HG03175 (cell line): ENCODE measurements around the gene EXT2.

ENCODE experiments used
- ATAC-seq: cut with Tn5 transposase; IDR thresholded peaks from one replicate; pipeline ENCODE4 v1.9.1; 2021; ENCODE audit warnings: mild to moderate bottlenecking, moderate library complexity; ENCODE audit not compliant: unreplicated experiment

The EXT2 gene

DNA sequence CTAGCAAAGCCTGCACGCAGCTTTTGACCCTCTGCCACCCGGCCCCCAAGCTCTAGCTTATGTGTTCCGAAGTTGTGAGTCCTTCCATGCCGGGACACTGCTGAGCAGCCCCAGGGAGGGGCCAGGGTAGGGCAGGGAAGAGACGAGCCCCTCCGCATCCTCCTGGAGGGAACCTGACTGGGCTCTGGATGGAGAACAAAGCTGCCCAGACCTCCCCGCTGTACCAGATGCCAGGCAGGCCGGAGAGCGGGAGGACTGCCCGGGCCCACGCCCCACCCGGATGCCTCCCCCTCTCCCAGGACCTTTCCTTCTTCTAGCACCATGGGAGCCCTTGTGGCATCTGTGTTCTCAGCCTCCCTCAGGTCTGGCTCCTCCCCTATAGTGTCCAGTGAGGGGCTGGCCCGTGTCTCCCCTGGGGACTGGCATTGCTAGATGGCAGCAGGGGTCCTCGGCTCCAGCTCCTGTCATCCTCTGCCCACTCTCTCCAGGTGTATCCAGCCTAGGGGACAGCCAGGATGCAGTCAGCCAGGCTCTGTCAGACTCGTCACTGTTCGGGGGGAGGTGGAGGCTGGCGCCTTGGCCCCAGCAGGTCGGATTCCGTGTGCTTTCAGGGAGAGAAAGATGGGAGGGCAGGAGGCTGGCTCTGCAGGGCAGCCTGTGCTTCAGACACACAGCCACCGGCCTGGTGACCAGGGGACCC lies 168.4 kb downstream of the EXT2 start:
- ATAC-seq, result no peak

GRCh38 chr11:44264438-44264749 lies 168.9 kb downstream of the EXT2 start:
- ATAC-seq, result no peak

DNA sequence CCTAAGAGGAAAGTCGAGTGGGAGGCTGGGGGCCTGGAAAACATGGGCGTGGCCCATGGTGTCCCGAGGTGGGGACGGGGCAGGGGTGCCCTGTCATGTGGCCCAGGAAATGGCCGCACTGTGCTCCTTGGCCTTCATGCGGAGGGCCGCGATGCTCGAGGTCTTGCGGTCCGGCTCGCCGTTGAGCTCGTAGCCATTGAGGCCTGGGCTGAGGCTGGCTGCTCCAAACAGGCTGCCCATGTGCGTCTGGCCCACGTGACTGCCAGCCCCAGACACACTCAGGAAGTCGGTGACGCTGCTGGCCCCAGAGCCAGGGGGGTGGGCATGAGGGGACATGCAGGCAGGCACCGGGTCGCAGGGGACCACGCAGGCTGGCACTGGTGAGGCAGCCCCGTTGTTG lies 169.3 kb downstream of the EXT2 start:
- no peak for ATAC-seq

GRCh38 chr11:44266056-44266780 lies 170.7 kb downstream of the EXT2 start:
- ATAC-seq, result no peak

- no peak for ATAC-seq
Observed at GRCh38 chr11:44267006-44267749, 171.7 kb downstream of the EXT2 start.

- no peak for ATAC-seq
Observed at GRCh38 chr11:44267750-44268613, 172.5 kb downstream of the EXT2 start.

GRCh38 chr11:44268614-44269080 lies 173.2 kb downstream of the EXT2 start:
- ATAC-seq, result no peak

DNA sequence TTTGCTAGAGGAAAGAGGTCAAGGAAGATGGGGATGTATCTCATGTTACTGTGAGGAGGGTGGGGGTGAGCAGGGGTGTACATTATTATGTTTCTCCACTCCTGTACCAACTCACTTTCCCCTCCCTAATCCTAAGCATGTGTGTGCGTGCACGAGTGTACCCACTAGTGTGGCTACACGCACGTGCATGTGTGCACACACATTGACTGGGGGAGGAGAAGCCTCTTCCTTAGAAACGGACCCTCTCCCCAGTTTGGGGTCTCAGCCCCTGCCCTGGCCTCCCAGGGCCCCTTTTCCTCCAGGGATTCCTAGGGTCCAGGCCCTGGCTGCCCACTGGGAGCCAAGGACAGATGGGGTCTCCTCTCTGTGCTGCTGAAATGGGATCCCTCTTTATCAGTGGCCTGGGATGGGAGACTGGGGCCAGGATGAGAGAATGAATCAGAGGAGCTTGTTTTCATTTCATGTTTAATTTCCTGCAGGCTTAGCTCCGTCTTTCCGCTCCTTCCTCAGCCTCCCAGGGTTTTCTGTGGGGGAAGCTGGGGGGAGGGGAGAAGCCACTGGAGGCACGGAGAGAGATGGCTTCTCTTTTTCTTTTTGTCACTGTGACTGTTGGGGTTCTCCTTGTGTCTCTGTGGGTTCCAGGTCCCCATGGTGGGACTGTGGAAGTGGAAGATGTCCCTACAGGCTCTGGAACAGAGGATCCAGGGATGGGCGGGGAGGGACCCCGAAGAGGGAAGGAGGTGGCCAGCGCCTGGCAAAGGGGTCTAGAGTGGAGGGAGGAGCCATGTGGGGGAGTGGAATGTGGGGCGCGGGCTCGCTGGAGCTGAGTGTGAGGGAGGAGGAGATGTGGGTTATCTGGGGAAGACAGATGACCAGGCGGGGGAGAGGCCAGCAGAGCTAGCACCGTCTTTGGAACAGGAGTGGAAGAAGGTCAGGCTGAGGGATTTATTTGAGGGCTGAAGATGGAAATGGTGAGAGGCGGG lies 174.2 kb downstream of the EXT2 start:
- ATAC-seq, result no peak

DNA sequence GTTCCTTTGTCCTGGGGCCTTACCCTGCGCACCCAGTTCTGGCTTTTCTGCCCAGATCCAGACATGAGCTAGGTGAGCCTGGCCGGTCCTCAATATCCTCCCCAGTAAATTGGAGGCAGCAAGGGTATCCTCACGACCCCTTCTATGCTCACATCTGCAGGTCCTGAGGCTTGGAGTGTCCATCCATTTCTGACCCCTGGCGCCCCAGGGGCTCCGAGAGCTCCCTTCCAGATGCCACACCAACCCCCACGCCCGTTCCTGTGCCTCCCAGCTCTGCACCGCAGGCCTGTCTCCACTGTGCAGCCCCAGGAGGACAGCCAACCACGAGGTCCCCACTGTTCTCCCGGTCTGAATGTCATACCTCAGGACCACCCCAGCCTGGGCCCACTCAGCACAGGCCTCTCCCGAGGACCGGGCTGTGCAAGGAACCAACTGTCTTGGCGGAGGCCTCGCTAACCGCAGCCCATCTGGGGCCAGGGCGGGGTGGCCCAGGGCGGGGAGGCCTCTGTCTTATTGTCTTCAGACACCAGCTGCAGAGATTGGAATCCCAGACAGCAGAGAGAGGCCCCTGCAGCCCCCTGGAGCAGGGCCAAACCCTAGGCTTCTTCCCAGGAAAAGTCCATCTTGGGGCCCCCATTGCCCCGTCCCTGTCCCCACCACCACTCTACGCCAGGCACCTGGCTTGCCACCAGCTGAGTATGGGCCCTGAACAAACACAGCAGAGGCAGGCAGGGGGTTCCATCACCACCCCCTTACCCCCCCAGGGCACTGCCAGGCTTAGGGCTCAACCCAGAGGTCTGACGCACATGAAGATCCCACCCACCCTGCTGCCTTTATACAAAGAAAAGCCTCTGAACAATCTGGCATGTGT lies 175.2 kb downstream of the EXT2 start:
- no peak for ATAC-seq

DNA sequence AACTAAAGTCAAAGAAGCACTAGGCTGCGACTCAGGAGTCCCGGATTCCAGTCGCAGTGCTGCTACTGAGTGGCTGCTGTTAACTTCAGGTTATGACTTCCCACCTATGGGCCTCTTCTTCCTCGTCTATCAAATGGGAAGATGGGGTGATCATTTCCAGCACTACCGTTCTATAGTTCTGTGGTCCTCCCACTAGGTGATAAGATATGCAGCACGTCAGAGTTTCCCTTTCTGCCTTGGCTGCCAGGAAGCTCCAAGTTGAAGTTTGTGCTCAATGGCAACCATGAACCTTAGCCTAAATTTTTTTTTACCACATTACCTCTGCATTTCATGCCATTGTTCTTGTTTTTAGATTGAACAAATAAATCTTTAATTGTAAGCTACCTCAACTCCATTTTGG lies 175.8 kb downstream of the EXT2 start:
- ATAC-seq, result no peak

- ATAC-seq, result no peak
Observed at GRCh38 chr11:44274404-44274803, 178.9 kb downstream of the EXT2 start.

DNA sequence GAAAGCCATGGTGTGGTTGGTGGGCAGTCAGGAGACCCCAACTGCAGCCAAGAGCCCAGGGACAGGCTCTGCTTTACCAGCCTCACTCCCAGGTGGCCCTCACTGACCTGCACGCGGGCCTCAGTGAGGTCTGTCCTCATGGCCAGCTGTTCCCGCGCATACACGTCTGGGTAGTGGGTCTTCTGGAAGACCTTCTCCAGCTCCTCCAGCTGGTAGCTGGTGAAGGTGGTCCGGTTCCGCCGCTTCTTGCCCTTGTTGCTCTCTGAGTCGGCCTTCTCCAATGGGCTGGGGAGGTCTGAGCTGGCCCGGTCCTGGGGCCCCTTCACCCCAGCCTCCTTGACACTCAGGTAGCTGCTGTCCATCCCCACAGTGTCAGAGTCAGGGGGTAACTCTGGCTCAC lies 179.8 kb downstream of the EXT2 start:
- no peak for ATAC-seq

- ATAC-seq, result no peak
Observed at GRCh38 chr11:44275961-44276550, 180.6 kb downstream of the EXT2 start.

DNA sequence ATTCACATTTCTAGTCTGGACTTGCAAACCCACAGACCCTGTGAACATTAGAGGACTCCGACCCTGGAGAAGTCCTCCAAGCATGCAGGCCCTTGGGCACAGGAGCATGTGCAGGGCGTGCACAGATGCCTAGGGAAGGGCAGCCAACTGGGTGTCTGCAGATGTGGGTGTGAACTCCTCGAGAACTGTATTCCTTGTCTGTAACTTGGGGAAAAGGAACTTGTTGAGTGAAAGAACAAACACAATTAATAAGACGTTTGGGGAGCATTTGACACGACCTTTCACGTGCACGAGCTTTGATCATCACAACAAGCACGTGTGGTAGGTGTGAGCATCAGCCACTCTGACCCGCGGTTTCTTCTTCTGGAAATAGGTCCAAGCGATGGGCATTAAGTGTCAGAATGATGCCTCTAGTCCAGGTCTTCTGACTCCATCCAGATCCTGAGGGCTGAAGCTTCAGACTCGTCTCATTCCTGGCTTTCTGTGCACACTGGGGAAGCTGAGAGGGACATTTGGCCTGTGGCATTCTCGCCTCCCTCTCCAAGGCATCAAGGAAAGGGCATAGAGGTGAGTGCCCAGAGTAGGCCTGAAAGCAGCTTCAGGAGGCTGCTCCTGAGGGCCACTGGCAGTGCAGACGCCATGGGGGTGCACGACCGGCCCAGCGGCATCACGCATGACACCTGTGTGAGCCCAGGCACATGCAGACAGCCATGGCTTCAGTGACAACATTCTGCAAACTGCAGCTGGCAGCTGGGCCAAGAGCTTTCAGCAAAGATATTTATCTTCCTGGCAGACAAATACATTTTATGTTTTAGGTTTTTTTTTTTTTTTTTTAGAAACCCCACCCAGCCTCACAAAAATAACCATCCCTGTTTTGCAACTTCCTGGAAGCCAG lies 182.0 kb downstream of the EXT2 start:
- ATAC-seq, result no peak

- ATAC-seq, result no peak
Observed at GRCh38 chr11:44279483-44279882, 184.0 kb downstream of the EXT2 start.

DNA sequence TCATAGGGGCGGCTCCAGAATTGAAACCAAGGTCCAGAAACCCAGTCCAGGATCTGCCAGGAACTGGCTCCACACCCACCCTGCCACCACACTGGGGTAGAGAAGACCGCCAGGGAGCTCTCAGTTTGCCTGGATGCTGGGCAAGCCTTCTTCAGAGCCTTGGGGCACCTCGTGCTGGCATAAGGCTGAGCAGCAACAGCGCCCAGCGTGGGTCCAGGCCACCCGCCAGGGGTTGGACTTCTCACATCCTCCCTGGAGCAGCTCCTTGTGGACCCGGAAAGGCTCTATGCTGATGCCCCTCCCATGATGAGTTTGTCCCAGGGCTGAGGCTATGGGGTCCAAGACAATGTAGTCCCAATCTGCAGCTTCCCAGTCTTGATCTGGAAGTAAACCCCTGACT lies 184.8 kb downstream of the EXT2 start:
- ATAC-seq, result no peak

DNA sequence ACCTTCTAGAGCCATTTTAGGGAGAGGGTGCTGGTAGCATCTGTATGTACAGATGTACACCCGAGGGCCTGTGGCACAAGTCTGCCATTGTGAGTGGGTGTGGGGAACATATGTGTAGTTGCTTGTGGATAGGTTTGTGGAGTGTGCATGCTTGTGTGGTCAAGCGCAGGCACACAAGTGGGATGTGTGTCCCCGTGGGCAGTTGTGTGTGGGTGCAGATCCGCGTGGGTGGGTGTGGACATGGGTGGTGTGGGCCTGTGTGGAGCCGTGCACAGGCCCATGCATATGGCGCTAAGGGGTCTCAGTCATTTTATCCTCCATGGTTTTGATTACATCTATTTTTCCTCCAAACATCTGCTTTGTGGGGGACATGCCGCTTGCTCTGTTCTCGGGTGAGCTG lies 185.7 kb downstream of the EXT2 start:
- ATAC-seq, result no peak

DNA sequence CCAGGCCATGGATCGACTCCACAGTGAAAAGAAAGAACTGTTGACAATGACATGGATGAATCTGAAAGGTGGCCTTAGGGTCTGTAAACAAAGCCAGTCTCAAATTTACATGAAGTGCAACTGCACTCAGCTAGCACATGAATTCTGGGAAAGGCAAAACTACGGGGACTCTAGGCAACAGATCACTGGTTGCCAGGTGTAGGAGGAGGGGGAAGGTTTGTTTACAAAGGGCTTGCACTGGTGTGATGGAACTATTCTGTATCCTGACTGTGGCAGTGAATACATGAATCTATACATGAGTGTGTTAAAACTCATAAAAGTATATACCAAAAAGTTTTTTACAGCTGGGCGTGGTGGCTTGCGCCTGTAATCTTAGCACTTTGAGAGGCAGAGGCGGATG lies 187.1 kb downstream of the EXT2 start:
- ATAC-seq, result no peak
